GM10248 (cell line): ENCODE results near the gene CLDN18.

ENCODE experiments used
- CTCF ChIA-PET: fragments of 300-600 bp; sonication (Branson Sonifier 250); formaldehyde crosslinking; extraction: SDS; loops from one replicate; lab custom pipeline; 2021; ENCODE audit warnings: antibody characterized with exemption; lab: Yijun Ruan, JAX
- POLR2A ChIA-PET: fragments of 350-650 bp; sonication (Branson Sonifier 250); formaldehyde crosslinking; extraction: SDS; loops from one replicate; lab custom pipeline; 2020; ENCODE audit warnings: antibody characterized with exemption; lab: Yijun Ruan, JAX
- DNase-seq: peaks from one replicate; pipeline ENCODE4 v3.0.0; 2012; ENCODE audit errors: extremely low spot score
- CTCF ChIP-seq: IDR thresholded peaks from 2 replicates; pipeline ENCODE4 v1.5.1; 2012; ENCODE audit warnings: mild to moderate bottlenecking, low read depth; ENCODE audit errors: extremely low read depth, missing control alignments, control extremely low read depth

CLDN18 gene

GRCh38 chr3:138081371-138082084 is 71.6 kb downstream of the CLDN18 start:
- no peak for DNase-seq
- POLR2A ChIA-PET, result no interaction called here
- CTCF ChIA-PET, result interaction anchor here (0.8 to 1.7 kb wide), 5 partner anchors 8 to 46 kb away, joined by 3 to 6 read pairs (median 4); no protein-coding TSS in a partner anchor
- TF ChIP-seq CTCF, result no peak

- no peak for DNase-seq
- no peak for TF ChIP-seq CTCF
- CTCF ChIA-PET, result interaction anchor here (0.8 to 1.7 kb wide), 7 partner anchors 9 to 46 kb away, joined by 3 to 6 read pairs (median 4); no protein-coding TSS in a partner anchor
- POLR2A ChIA-PET, result no interaction called here
Measured at GRCh38 chr3:138082085-138082991, 72.4 kb downstream of the CLDN18 start.

DNA sequence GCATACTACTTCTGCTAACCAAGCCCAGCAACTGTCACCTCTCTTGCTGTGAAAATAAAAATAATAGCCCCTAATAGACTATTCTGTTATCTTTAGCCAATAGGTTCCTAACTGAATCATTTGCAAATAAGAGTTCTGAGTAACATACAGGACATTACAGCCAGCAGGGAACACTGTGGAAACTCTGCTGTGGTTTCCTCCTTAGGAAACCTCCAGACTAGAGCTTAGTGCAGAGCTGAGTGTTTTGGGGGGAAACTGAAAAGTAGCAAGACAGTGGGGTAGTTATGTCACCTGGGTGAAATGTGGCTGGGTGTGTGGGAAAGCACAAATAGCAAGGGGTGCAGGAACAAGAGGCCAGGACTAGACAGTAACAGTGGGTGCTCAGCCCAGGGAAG is 73.0 kb downstream of the CLDN18 start:
- TF ChIP-seq CTCF, result no peak
- POLR2A ChIA-PET, result no interaction called here
- CTCF ChIA-PET, result interaction anchor here (0.7 to 1.7 kb wide), 6 partner anchors 12 to 86 kb away, joined by 3 to 6 read pairs (median 3); no protein-coding TSS in a partner anchor
- no peak for DNase-seq
